HG03045 (cell line): ENCODE measurements around the gene ZNF503.
A peak's percentile ranks its signal among the peaks of the same experiment; 100 is the strongest.

Experiments used
- ATAC-seq: cut with Tn5 transposase; IDR thresholded peaks from one replicate; pipeline ENCODE4 v1.9.1; 2021; ENCODE audit warnings: mild to moderate bottlenecking, moderate library complexity; ENCODE audit not compliant: unreplicated experiment

Gene ZNF503

GRCh38 chr10:75407224-75407712 lies 5.7 kb upstream of the ZNF503 start:
- ATAC-seq = no peak

GRCh38 chr10:75406462-75407223 lies 5.1 kb upstream of the ZNF503 start:
- no peak for ATAC-seq

- no peak for ATAC-seq
Measured at GRCh38 chr10:75405598-75406461, 4.3 kb upstream of the ZNF503 start.

GRCh38 chr10:75404815-75405597 lies 3.4 kb upstream of the ZNF503 start:
- ATAC-seq = no peak

- ATAC-seq = no peak
Measured at GRCh38 chr10:75403939-75404814, 2.6 kb upstream of the ZNF503 start.

GRCh38 chr10:75403144-75403938 lies 1.8 kb upstream of the ZNF503 start:
- no peak for ATAC-seq

GRCh38 chr10:75402486-75403143 lies 1.1 kb upstream of the ZNF503 start:
- no peak for ATAC-seq

GRCh38 chr10:75400771-75401568 lies 594 bp downstream of the ZNF503 start:
- ATAC-seq = peak; percentile 20

GRCh38 chr10:75400163-75400770 lies 1.3 kb downstream of the ZNF503 start:
- no peak for ATAC-seq

GRCh38 chr10:75399461-75400162 lies 2.0 kb downstream of the ZNF503 start:
- no peak for ATAC-seq

- ATAC-seq = no peak
Measured at GRCh38 chr10:75398692-75399460, 2.7 kb downstream of the ZNF503 start.

GRCh38 chr10:75398200-75398691 lies 3.3 kb downstream of the ZNF503 start:
- no peak for ATAC-seq

- no peak for ATAC-seq
Measured at GRCh38 chr10:75397496-75398199, 3.9 kb downstream of the ZNF503 start.

GRCh38 chr10:75396631-75397495 lies 4.7 kb downstream of the ZNF503 start:
- no peak for ATAC-seq
